ENCODE measurements around the gene ORM1. TPM values are rescaled to one million over a fixed set of nuclear protein-coding genes. Genes with fewer than 3 reads are reported as not detected.

ORM1 gene
- total and polyA plus RNA-seq, 9 donors, result 0.30 to 11.9 (median 2.1) TPM; not detected in 4

- Histone ChIP-seq H3K27ac (no peak overlapping the region), H3K36me3 (no peaks in the 10 kb centered on the region)
Observed at GRCh38 chr9:114361542-114361941, 38.6 kb downstream of the ORM1 start.

GRCh38 chr9:114362394-114362793 is 39.5 kb downstream of the ORM1 start:
- WGBS, 3 donors, result 80 to 87% (median 84%) methylated on average over 12 of the region's 12 CpGs
- TF ChIP-seq, protein P1, sequence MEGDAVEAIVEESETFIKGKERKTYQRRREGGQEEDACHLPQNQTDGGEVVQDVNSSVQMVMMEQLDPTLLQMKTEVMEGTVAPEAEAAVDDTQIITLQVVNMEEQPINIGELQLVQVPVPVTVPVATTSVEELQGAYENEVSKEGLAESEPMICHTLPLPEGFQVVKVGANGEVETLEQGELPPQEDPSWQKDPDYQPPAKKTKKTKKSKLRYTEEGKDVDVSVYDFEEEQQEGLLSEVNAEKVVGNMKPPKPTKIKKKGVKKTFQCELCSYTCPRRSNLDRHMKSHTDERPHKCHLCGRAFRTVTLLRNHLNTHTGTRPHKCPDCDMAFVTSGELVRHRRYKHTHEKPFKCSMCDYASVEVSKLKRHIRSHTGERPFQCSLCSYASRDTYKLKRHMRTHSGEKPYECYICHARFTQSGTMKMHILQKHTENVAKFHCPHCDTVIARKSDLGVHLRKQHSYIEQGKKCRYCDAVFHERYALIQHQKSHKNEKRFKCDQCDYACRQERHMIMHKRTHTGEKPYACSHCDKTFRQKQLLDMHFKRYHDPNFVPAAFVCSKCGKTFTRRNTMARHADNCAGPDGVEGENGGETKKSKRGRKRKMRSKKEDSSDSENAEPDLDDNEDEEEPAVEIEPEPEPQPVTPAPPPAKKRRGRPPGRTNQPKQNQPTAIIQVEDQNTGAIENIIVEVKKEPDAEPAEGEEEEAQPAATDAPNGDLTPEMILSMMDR (IDR thresholded peaks at IDR 0.05), result no peak
- TF ChIP-seq POLR2A (IDR thresholded peaks at IDR 0.05), result no peak
- H3K27ac ChIP-seq, result no peak overlapping the region
- intact Hi-C loops (cut with DNase I), result no loop called here
- H3K4me3 ChIP-seq, result no peak overlapping the region
- H3K9me3 ChIP-seq, result no peaks in the 10 kb centered on the region
- H3K4me1 ChIP-seq (ENCODE audit: insufficient read depth), result no peaks in the 10 kb centered on the region
- H3K27me3 ChIP-seq, result no peaks in the 10 kb centered on the region
- H3K36me3 ChIP-seq, result no peaks in the 10 kb centered on the region
- DNase-seq, result no peak

More at GRCh38 chr9:114361542-114361941, 38.6 kb downstream of the ORM1 start:
- no peak overlapping the region for H3K4me3 ChIP-seq
- TF ChIP-seq, protein P1 (IDR thresholded peaks at IDR 0.05), result no peak
- TF ChIP-seq POLR2A (IDR thresholded peaks at IDR 0.05) (no peak), EP300 (IDR thresholded peaks at IDR 0.05) (no peak)
- H3K4me1 ChIP-seq (ENCODE audit: insufficient read depth), result no peaks in the 10 kb centered on the region
- no peaks in the 10 kb centered on the region for H3K9me3 ChIP-seq
- intact Hi-C loops (cut with DNase I), result no loop called here
- DNase-seq, result no peak
- WGBS, 3 donors, result 84 to 91% (median 91%) methylated on average over 7 of the region's 7 CpGs
- H3K27me3 ChIP-seq, result no peaks in the 10 kb centered on the region

- no peaks in the 10 kb centered on the region for H3K36me3 ChIP-seq
- no peak for TF ChIP-seq POLR2A (IDR thresholded peaks at IDR 0.05)
- TF ChIP-seq, protein P1 (IDR thresholded peaks at IDR 0.05), result no peak
- no peak for TF ChIP-seq EP300 (IDR thresholded peaks at IDR 0.05)
- intact Hi-C loops (cut with DNase I), result no loop called here
- H3K4me3 ChIP-seq, result no peak overlapping the region
- WGBS, 3 donors, result 42 to 64% (median 47%) methylated on average over 2 of the region's 2 CpGs
- no peaks in the 10 kb centered on the region for H3K9me3 ChIP-seq
- H3K27ac ChIP-seq, result no peak overlapping the region
- no peak for DNase-seq
- no peaks in the 10 kb centered on the region for H3K4me1 ChIP-seq (ENCODE audit: insufficient read depth)
- H3K27me3 ChIP-seq, result no peaks in the 10 kb centered on the region
Observed at GRCh38 chr9:114363424-114363823, 40.5 kb downstream of the ORM1 start.

DNA sequence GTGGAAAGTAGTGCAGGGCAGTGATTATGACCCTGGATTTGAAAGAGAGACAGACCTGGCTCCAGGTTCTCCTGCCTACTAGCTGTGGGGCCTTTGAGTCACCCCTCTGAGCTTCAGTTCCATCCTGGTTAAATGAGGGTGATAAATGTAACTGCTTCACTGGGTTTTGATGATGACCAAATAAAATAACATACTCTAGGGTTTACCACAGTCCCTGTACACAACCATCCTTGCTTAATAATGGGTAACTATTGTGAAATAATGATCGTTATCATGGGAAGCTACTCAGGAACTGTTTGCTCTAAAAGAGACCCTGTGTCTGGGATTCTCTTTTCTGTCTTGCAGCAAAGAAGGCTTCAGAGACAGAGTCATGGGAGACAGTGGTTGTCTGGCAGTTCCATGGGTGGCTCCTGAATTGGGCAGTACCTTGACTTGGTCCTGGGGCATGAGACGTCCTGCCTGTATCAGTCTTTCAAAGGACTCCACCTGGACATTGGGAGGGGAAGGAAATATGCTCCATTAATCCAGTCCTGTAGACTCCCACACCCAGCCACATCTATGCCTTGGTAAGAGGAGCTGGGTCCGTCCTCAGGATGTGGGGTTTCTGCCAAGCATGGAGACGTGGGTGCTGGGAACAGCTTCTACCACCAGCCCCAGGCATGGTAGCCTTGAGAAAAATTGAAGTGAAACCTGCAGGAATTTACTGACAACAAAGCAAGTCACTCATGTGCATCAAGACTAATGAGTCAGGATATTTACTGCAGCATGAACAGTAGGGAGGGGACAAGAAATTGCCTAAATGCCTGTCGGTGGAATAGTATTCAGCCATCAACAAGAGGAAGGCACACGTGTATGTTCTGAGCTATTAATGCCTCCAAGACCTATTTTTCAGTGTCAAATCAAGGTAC is 41.5 kb downstream of the ORM1 start:
- intact Hi-C loops (cut with DNase I), result no loop called here
- no peak overlapping the region for H3K4me3 ChIP-seq
- H3K4me1 ChIP-seq (ENCODE audit: insufficient read depth), result no peaks in the 10 kb centered on the region
- DNase-seq, result no peak
- H3K36me3 ChIP-seq, result no peaks in the 10 kb centered on the region
- no peaks in the 10 kb centered on the region for H3K9me3 ChIP-seq
- H3K27me3 ChIP-seq, result no peaks in the 10 kb centered on the region
- TF ChIP-seq EP300 (IDR thresholded peaks at IDR 0.05) (no peak), POLR2A (IDR thresholded peaks at IDR 0.05) (no peak)
- TF ChIP-seq, protein P1 (IDR thresholded peaks at IDR 0.05), result no peak
- H3K27ac ChIP-seq, result no peak overlapping the region
- WGBS, 3 donors, result 64 to 76% (median 65%) methylated on average over 6 of the region's 6 CpGs
